Activated CD4-positive, CD25-positive, alpha-beta regulatory T cell treated with anti-CD3 and anti-CD28 coated beads, Interleukin-2, amount 50 U/mL, for 24 hours (primary cell): ENCODE results near the gene MYO6.
"Not testable (repeated sequence)": the region's sequence is repeated elsewhere in the genome, so short reads cannot be mapped to it uniquely, and the experiment has no call there.

Source experiments
- ATAC-seq, 2 donors: fragments of 150-1000 bp; cut with Tn5 transposase; one replicate each; pipeline ENCODE4 v1.10.0; 2021; ENCODE audit warnings: mild to moderate bottlenecking in 1 of 2, moderate library complexity in 1 of 2

The MYO6 gene

DNA sequence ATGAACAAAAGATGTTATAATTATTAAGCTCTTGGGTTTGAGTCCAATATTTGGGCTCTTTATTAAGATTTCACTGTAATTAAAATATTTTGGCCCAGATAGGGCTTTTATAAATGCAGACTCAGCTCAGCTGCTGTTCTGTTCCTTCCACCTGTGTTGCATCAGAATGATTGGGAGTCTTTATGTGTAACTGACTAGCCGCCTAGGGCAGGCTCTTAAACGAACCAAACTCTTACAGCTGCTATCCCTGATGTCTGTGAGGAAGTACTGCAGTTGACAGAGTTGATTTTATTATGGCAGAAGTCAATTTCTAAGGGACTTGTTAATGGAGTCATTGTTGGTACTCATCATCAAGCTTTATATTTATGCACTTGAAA lies 144.7 kb downstream of the MYO6 start:
- ATAC-seq, result no peak

DNA sequence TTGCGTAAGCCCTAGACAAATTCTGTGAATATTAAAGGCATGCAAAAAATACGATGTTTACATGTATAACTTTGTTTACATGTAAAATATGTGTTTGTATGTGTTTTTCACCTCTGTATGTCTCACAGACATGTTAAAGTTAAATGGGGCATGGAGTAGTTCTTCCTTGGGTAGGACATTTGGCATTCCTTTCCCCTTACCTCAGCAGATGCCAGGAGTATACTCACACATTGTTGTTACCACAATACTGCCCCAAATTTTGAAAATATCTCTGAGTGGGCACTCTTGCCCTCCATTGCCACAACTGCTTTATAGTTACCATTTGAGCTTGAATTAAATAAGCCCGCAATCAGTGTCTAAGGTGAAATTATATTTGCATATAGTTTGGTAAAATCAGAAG lies 147.5 kb downstream of the MYO6 start:
- ATAC-seq, result no peak

DNA sequence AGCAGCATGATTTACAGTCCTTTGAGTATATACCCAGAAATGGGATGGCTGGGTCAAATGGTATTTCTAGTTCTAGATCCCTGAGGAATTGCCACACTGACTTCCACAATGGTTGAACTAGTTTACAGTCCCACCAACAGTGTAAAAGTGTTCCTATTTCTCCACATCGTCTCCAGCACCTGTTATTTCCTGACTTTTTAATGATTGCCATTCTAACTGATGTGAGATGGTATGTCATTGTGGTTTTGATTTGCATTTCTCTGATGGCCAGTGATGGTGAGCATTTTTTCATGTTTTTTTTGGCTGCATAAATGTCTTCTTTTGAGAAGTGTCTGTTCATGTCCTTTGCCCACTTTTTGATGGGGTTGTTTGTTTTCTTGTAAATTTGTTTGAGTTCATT lies 151.2 kb downstream of the MYO6 start:
- not testable (repeated sequence) for ATAC-seq

- not testable (repeated sequence) for ATAC-seq
Measured at GRCh38 chr6:75905129-75905528, 156.1 kb downstream of the MYO6 start.

GRCh38 chr6:75906871-75907270 lies 157.8 kb downstream of the MYO6 start:
- no peak for ATAC-seq

GRCh38 chr6:75907444-75907843 lies 158.4 kb downstream of the MYO6 start:
- no peak for ATAC-seq

DNA sequence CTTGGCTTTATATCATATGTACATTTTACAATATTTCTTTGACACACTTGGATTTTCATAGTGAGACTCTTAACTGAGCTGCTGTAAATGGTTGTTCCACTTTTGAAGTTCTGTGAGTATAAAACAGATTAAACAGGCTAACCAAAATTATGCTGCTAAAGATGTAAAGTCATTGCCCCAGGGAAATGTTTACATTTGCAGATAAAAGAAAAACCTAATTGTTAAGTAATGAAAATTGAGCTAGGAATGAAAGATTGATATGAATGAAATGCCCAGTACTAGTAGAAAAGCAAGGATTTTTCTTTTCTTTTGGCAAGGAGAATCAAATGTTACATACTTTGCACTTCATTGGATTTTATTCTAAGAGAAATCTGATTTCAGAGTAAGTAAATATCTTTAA lies 164.0 kb downstream of the MYO6 start:
- no peak for ATAC-seq

- no peak for ATAC-seq
Measured at GRCh38 chr6:75922226-75922625, 173.2 kb downstream of the MYO6 start.

DNA sequence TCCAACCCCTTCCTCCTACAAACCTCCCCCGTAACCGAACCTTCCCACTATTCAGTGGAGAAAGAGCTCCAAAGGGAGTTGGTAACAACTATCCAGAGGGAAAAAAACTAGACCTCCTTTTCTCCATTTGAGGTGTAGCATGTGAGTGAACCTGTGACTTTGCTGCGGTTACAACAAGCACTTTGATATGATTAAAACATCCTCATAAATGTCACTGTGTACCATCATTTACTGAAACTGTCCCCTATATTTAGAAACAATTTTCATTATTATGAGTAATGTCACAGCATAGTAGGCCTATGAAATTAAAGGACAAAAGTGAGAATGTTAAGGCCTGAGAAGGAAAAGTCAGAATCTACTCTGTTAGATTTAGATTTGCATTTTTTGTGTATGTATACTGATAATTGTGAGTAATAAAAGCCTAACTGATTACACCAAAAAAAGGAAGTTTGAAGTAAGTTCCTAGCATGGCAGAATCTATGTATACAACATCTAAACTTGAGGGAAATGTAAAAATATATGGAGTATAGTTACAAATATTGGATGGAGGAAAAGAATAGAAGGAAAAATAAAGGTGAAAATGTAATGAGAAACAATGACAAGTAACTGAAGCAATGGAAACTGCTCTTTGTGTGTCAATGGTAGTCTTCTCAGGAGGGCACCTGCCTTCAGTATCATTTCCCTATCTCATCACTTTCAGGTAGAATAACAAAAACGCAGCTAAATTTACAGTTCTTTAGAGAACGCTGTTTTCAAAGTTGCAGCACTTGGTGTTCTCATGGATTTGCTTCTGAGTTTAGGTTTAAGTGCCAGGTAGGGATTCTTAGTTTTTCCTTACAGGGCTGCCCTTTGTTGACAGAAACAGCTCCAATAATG lies 177.5 kb downstream of the MYO6 start:
- no peak for ATAC-seq

DNA sequence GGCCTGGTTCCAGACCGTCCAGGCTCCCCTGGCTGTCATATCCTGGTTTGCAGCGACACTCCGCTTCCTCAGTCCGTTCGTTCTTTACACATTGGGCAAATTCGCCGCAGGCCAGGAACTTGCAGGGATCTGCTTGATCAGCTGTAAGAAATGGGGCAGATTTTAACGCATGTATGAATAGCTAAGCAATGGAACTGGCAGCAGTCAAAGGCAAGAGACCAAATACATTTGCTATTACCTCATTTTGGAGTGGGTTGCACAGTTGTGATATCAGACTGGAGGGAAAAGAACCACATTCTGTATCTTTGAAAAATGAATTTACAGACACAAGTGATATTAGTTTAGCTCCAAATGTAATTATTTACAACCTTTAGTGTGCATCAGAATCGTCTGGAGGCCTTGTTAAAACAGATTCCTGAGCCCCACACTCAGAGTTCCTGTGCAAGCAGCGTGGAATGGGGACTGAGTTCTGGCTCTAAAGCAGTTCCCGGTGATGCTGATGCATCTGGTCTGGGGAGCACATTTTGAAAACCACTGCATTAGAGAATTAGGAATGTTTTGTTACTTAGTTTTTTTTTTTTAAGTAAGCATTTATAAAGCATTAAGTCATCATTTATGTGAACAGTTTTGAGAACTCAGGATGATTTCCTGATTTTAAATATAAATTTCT lies 182.1 kb downstream of the MYO6 start:
- no peak for ATAC-seq

DNA sequence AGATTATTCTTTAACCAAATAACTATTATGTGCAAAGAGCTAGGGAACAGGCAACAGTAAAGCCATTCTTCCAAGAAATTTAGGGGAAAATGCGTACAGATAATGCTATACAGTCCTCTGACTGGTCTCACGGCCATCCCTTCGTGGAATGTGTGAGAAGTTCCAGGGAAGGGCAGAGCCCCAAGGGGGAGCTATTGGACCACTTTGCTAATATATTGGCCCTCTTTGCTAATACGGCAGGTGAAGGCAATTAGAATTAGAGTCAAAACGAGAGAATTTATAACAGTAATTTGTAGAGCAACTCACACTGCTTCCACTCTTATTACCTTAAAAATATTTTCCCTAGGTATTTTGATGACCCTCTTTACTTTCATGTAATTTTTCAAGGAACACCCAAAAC lies 183.0 kb downstream of the MYO6 start:
- no peak for ATAC-seq

DNA sequence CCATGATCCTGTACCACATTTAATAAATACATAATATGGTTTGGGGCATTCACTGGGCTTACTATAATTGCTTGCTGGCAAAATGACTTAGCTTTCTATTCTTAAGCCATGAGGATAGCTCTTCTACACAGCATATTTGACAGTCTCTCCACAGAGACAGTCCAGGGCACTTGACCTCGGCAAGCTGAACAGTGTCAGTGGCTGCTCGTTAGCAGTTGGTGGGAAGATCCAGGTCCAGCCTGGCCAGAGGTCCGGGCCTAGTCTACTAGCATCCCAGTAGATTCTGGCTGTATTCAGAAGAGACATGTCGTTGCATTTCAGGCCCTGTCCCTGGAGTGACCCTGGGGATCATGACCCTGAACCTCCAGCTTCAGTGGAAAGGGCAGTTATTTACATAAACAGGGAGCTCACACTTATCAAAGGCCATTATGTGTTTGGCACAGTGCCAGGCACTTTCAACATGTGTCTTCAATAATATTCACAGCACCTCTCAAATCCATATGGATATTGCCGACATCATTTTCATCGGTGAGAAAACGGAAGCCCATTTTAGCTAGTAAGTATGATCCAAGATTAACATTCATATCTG lies 184.4 kb downstream of the MYO6 start:
- no peak for ATAC-seq

GRCh38 chr6:75934643-75935472 lies 185.8 kb downstream of the MYO6 start:
- ATAC-seq, result peak in 1 of 2 donors; percentile 20

DNA sequence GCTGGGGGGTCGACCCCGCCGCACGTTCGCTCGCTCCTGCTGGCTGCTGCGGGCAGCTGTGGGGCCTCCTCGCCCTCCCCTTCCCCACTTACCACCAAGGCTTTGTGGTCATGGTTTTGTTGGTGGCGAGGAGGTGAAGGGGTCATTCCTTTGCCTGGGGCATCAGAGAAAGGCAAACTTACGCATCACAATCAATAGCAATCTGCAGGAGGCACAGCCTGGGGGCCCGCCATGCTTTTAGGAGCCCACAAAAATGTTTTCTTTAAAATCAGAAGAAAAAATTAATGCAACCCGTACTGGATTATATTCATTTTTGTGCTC lies 186.4 kb downstream of the MYO6 start:
- no peak for ATAC-seq

GRCh38 chr6:75936682-75937081 lies 187.6 kb downstream of the MYO6 start:
- no peak for ATAC-seq

DNA sequence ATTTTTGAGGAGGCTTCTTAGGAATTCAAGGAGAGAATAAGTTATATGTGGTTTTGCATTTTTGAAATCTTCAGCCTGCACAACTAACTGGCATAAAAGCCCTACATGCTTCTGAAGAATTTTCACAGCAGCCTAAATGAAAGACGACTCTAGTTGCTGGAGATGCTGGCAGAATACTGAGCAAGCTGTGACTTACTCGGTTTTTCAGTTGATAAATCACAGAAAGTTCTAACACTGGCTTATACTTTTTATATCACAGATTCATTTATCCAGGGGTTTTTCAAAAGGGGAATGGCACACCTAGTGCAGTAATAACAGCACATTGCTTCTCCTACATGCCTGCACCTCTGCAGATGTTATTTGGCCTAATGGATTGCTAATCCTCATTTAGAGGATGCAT lies 188.8 kb downstream of the MYO6 start:
- ATAC-seq, result no peak

GRCh38 chr6:75940564-75940963 lies 191.5 kb downstream of the MYO6 start:
- no peak for ATAC-seq

DNA sequence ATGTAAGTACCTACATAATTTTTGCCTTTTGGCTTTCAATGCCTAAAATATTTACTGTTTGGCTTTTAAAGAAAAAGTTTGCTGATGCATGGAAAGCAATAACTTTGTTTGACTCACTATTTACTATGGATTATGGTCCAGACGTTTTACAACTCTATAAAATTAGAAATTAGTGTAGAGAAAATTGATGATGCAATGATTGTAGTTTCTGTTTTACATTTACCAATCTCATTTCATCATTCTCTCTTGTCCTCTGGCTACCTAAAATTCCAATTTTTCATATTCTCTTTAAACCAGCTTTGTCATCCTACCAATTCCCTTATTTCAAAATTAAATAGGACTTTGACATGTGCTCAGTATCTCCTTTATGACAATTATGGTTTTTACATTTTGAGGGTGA lies 192.5 kb downstream of the MYO6 start:
- no peak for ATAC-seq

- no peak for ATAC-seq
Measured at GRCh38 chr6:75943381-75943780, 194.3 kb downstream of the MYO6 start.

DNA sequence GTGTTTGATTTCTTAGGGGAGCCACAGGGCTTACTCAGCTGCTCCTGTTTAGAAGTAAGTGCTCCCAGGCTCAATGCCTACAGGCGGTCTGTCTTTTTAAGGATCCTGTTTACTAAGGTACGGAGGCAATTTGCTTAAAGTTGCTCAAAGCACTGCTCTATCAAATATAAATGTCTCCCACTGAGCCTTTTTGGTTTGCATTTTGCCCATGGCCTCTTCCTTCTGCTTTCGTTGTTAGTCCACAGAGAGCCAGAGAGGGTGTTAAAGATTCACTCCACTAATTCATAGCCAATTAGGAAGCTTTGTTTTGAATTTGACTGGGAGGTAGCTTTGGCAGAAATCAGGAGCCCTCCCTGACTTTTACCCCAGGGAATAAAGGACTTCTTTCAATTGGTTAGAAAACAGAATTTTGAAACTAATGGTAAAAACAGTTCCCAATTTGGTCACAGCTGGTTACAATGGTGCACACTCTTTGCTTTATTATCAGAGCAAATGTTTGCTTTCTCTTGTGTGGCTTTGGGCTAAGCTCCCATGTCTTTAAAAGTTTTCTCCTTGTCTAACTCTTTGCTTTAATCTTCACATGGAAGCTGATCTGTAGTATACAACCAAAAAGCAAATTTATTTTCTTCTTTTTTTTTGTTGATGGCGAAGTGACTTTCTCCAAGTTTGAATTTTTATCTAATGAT lies 197.2 kb downstream of the MYO6 start:
- ATAC-seq, result no peak

DNA sequence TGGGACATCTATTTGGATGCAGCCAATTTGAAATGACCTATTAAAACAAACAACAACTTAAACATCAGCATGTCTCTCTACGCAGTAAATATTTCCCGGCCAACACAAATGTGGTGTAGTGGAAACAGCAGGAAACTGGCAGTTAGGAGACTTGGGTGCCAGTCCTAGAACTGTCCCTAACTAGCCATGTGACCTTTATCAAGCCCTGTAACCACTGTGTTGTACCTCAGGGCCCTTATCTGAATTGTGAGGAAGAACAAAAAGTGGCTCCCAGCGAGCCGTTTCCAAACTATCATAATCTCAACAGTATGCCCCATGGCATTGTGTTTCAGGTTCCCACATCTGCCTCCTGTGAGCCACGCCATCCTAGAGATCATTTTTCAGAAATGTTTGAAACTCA lies 198.9 kb downstream of the MYO6 start:
- ATAC-seq, result no peak

GRCh38 chr6:75952128-75952527 lies 203.1 kb downstream of the MYO6 start:
- ATAC-seq, result no peak

GRCh38 chr6:75963569-75963968 lies 214.5 kb downstream of the MYO6 start:
- no peak for ATAC-seq
